Anterior cingulate cortex (tissue), 58 donors: ENCODE results near the gene ZNF316.

Experiments
- DNase-seq, 58 donors: peaks; one replicate each; lab custom pipeline; 2025; lab: John Stamatoyannopoulos, UW

The ZNF316 gene

GRCh38 chr7:6643915-6644625 lies 7.0 kb downstream of the ZNF316 start:
- DNase-seq: no peak

- no peak for DNase-seq
Observed at GRCh38 chr7:6644728-6645127, 7.6 kb downstream of the ZNF316 start.

GRCh38 chr7:6646465-6646864 lies 9.3 kb downstream of the ZNF316 start:
- no peak for DNase-seq

GRCh38 chr7:6647080-6647479 lies 10.0 kb downstream of the ZNF316 start:
- DNase-seq: no peak

- DNase-seq: no peak
Observed at GRCh38 chr7:6647541-6647940, 10.4 kb downstream of the ZNF316 start.

GRCh38 chr7:6648066-6648814 lies 11.1 kb downstream of the ZNF316 start:
- DNase-seq: no peak

- DNase-seq: no peak
Observed at GRCh38 chr7:6648815-6649104, 11.6 kb downstream of the ZNF316 start.

- no peak for DNase-seq
Observed at GRCh38 chr7:6649241-6649961, 12.3 kb downstream of the ZNF316 start.

GRCh38 chr7:6650086-6650485 lies 13.0 kb downstream of the ZNF316 start:
- no peak for DNase-seq

GRCh38 chr7:6650521-6651011 lies 13.4 kb downstream of the ZNF316 start:
- no peak for DNase-seq

- no peak for DNase-seq
Observed at GRCh38 chr7:6651851-6652445, 14.8 kb downstream of the ZNF316 start.

- no peak for DNase-seq
Observed at GRCh38 chr7:6652446-6653011, 15.4 kb downstream of the ZNF316 start.

GRCh38 chr7:6653071-6654003 lies 16.2 kb downstream of the ZNF316 start:
- no peak for DNase-seq

- no peak for DNase-seq
Observed at GRCh38 chr7:6654113-6654841, 17.2 kb downstream of the ZNF316 start.

GRCh38 chr7:6654842-6655610 lies 17.9 kb downstream of the ZNF316 start:
- DNase-seq: no peak

GRCh38 chr7:6655636-6656385 lies 18.7 kb downstream of the ZNF316 start:
- DNase-seq: no peak

GRCh38 chr7:6656413-6656812 lies 19.3 kb downstream of the ZNF316 start:
- no peak for DNase-seq
